SK-N-SH treated with all-trans-retinoic acid at 6 μM for 48 hours (cell line): Measurements from ENCODE around the gene C6orf15.

Experiments used
- ISL1 ChIP-seq: fragments of 250-450 bp; sonication (Bioruptor Pico); IDR thresholded peaks from 2 replicates; pipeline ENCODE4 v2.1.2; 2022; ENCODE audit warnings: mild to moderate bottlenecking, moderate library complexity
- SNAI2 ChIP-seq: fragments of 250-450 bp; sonication (Bioruptor Pico); IDR thresholded peaks from 2 replicates; pipeline ENCODE4 v1.5.0; 2020; ENCODE audit warnings: mild to moderate bottlenecking, moderate library complexity
- TSHZ2 ChIP-seq: fragments of 250-450 bp; sonication (Bioruptor Pico); IDR thresholded peaks from 2 replicates; pipeline ENCODE4 v1.5.0; 2020; ENCODE audit warnings: mild to moderate bottlenecking, moderate library complexity
- ZFP30 ChIP-seq: fragments of 450-650 bp; formaldehyde crosslinking; IDR thresholded peaks from 2 replicates; pipeline ENCODE4 v1.5.0; 2022; ENCODE audit warnings: mild to moderate bottlenecking, moderate library complexity
- ZNF565 ChIP-seq: fragments of 450-650 bp; formaldehyde crosslinking; conservative IDR thresholded peaks from 2 replicates; pipeline ENCODE4 v1.5.0; 2020; ENCODE audit warnings: low read depth, mild to moderate bottlenecking, moderate library complexity

- TF ChIP-seq ZFP30 (CRISPR knock-in tag) (no peak), ZNF565 (CRISPR knock-in tag) (no peak), TSHZ2 (CRISPR knock-in tag) (no peak), ISL1 (CRISPR knock-in tag) (no peak), SNAI2 (CRISPR knock-in tag) (no peak)
Measured at GRCh38 chr6:31065556-31065955, 46.8 kb downstream of the C6orf15 start.
